Spinal cord (tissue), 10 donors: ENCODE data around the gene SLC39A8. TPM values are rescaled to one million over a fixed set of nuclear protein-coding genes. Genes with fewer than 3 reads are reported as not detected.

Experiments used
- DNase-seq, 6 donors: peaks; one replicate each; pipeline versions ENCODE4 v3.0.0 to v3.0.0-alpha.2; 2013 to 2015; ENCODE audit warnings: low spot score in 6 of 6, low read depth in 4 of 6
- H3K27ac ChIP-seq: one replicate; pipeline ENCODE4 v1.5.1; 2013; ENCODE audit warnings: low read depth, low read length, control low read depth
- H3K27me3 ChIP-seq: one replicate; pipeline ENCODE4 v1.6.1; 2013; ENCODE audit warnings: low read length; ENCODE audit not compliant: control insufficient read depth, insufficient read depth
- H3K36me3 ChIP-seq: one replicate; pipeline ENCODE4 v1.6.1; 2013; ENCODE audit warnings: low read length; ENCODE audit not compliant: control insufficient read depth, insufficient read depth
- H3K4me1 ChIP-seq: one replicate; pipeline ENCODE4 v1.6.1; 2013; ENCODE audit warnings: low read length; ENCODE audit not compliant: control insufficient read depth, insufficient read depth
- H3K4me3 ChIP-seq: one replicate; pipeline ENCODE4 v1.5.1; 2013; ENCODE audit warnings: low read depth, low read length, control low read depth
- H3K9me3 ChIP-seq: one replicate; pipeline ENCODE4 v1.6.1; 2013; ENCODE audit warnings: low read length; ENCODE audit not compliant: control insufficient read depth, insufficient read depth
- WGBS: methylation state at CpG from one replicate; pipeline ENCODE4 v1.1.5; 2013; ENCODE audit warnings: missing lambda C conversion rate; ENCODE audit not compliant: insufficient coverage; 5-methylcytosine and 5-hydroxymethylcytosine counted together
- polyA plus RNA-seq, 2 donors: library from polyadenylated mRNA; unstranded; fragments of 120-200 nt; gene quantifications; one replicate each; pipeline ENCODE4 v1.2.1, GENCODE V29; 2013; ENCODE audit not compliant: insufficient read length in 2 of 2
- small RNA-seq: library from RNA; depleted of rRNA; stranded (forward); fragments of <200 nt; gene quantifications from one replicate; pipeline ENCODE3, GENCODE V24; 2014; ENCODE audit warnings: low replicate concordance
- total RNA-seq, 2 donors: library from RNA; depleted of rRNA in 1 of 2; stranded (reverse); fragments of 120-200 nt in 1 of 2; fragments of >200 nt in 1 of 2; gene quantifications; one replicate each; pipeline versions ENCODE4 v1.2.3 to v1.2.4, GENCODE V29; 2013 to 2014
- donor health status: healthy.

Gene SLC39A8
- total and polyA plus RNA-seq, 4 donors, result 9.2 to 21.2 (median 14.3) TPM

GRCh38 chr4:102222838-102223409 is 122.4 kb downstream of the SLC39A8 start:
- H3K4me3 ChIP-seq, result no peak overlapping the region
- WGBS, result no CpG with 5 or more reads among the region's 1 CpG

GRCh38 chr4:102219129-102219528 is 126.2 kb downstream of the SLC39A8 start:
- Histone ChIP-seq H3K4me1 (no peaks in the 10 kb centered on the region), H3K4me3 (no peak overlapping the region), H3K36me3 (no peaks in the 10 kb centered on the region), H3K27ac (no peak overlapping the region), H3K9me3 (no peaks in the 10 kb centered on the region), H3K27me3 (no peaks in the 10 kb centered on the region)
- peak in 1 of 6 donors; percentile 58 for DNase-seq
- WGBS, result 33% methylated on average over 1 of the region's 4 CpGs

More at GRCh38 chr4:102222838-102223409, 122.4 kb downstream of the SLC39A8 start:
- H3K27ac ChIP-seq, result no peak overlapping the region
- H3K4me1 ChIP-seq, result no peaks in the 10 kb centered on the region
- no peaks in the 10 kb centered on the region for H3K9me3 ChIP-seq
- no peaks in the 10 kb centered on the region for H3K27me3 ChIP-seq
- no peak for DNase-seq
- H3K36me3 ChIP-seq, result no peaks in the 10 kb centered on the region

DNA sequence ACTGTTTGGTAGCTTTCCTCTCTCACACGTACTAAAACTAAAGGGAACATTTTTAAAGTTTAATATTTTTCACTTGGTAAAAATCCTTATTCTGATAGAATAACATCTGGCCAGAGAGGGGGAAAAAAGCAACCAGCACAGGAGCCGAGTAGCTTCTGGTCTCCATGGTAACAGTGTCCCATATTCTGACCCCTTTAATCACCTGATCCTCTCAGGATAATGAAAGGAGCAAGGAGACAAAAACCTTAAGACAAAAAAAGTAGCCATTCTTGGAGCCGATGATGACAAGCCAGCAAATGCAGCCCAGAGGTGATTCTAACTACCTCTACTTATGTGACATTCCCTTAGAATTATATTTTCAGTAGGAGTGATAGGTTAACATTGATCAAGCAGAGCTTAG is 126.6 kb downstream of the SLC39A8 start:
- Histone ChIP-seq H3K9me3 (no peaks in the 10 kb centered on the region), H3K27ac (no peak overlapping the region), H3K4me1 (no peaks in the 10 kb centered on the region), H3K36me3 (no peaks in the 10 kb centered on the region), H3K4me3 (no peak overlapping the region), H3K27me3 (no peaks in the 10 kb centered on the region)
- DNase-seq, result no peak
- WGBS, result no CpG with 5 or more reads among the region's 3 CpGs

- no peak overlapping the region for H3K4me3 ChIP-seq
- WGBS, result no CpG with 5 or more reads among the region's 1 CpG
- H3K9me3 ChIP-seq, result no peaks in the 10 kb centered on the region
- no peaks in the 10 kb centered on the region for H3K27me3 ChIP-seq
- no peak overlapping the region for H3K27ac ChIP-seq
- H3K4me1 ChIP-seq, result no peaks in the 10 kb centered on the region
- no peak for DNase-seq
- H3K36me3 ChIP-seq, result no peaks in the 10 kb centered on the region
Measured at GRCh38 chr4:102217775-102218355, 127.4 kb downstream of the SLC39A8 start.

DNA sequence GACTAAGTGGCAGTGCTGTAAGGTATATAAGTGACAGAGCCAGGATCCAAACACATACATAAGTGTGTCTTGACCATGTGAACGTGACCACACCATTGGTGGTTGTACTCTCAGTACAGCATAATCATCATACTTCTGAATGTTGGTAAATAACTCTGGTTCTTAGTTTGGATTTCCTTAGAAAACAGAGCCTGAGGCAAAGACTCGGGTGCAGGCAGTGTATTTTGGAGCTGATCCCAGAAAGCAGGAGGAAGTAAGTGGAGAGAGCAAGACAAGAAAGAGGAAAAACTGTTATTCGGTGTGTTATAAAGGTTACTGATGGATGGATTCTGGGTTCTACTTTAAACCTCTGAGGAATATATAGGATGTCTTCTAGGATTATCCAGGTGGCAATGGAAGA is 127.9 kb downstream of the SLC39A8 start:
- Histone ChIP-seq H3K4me1 (no peaks in the 10 kb centered on the region), H3K36me3 (no peaks in the 10 kb centered on the region), H3K27ac (no peak overlapping the region), H3K4me3 (no peak overlapping the region), H3K27me3 (no peaks in the 10 kb centered on the region), H3K9me3 (no peaks in the 10 kb centered on the region)
- DNase-seq, result peak in 2 of 6 donors; percentile 18 to 39
- WGBS, result 0% methylated on average over 1 of the region's 3 CpGs

DNA sequence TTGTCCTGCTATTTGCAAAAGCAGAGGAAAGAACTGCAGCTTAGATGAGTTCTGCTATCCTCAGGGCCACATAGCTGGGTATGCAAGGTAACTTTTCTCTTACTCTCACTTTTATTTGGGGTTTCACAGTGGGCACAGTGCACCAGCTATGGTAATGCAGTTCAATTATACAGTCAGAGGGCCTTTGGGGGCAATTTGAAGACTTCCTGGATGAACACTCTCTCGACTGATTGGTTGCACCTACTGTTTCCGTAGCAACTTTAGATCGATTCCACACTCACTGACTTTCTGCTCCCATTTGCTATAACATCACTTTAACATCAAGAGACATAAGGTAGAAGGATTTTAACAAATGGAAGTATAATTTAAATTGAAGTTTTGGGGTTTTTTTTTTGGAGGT is 128.6 kb downstream of the SLC39A8 start:
- Histone ChIP-seq H3K4me3 (no peak overlapping the region), H3K9me3 (no peaks in the 10 kb centered on the region), H3K36me3 (no peaks in the 10 kb centered on the region), H3K27me3 (no peaks in the 10 kb centered on the region), H3K4me1 (no peaks in the 10 kb centered on the region), H3K27ac (no peak overlapping the region)
- WGBS, result no CpG with 5 or more reads among the region's 3 CpGs
- DNase-seq, result peak in 5 of 6 donors; percentile 18 to 90 (median 26)

DNA sequence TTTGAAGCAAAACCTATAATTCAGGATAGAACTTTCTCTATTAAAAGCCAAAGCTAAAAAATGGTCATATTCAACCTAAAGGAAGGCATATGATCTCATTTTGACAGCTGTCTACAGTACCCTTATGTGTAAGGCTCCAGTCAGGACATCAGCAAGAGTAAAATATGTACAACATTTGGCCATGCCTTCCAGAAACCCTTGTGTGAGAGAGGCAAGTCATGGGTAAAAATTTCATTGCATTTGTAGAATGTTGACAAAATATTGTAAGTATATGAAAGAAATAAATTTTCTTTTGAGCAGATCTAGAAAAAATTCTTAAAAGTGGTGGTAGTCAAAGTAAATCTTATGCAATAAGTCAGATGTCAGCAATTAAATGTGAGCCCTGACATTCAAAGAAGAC is 132.3 kb downstream of the SLC39A8 start:
- H3K4me3 ChIP-seq, result no peak overlapping the region
- no peaks in the 10 kb centered on the region for H3K9me3 ChIP-seq
- no peak overlapping the region for H3K27ac ChIP-seq
- no peak for DNase-seq
- H3K27me3 ChIP-seq, result no peaks in the 10 kb centered on the region
- no peaks in the 10 kb centered on the region for H3K4me1 ChIP-seq
- no peaks in the 10 kb centered on the region for H3K36me3 ChIP-seq

Small RNA genes within 50 kb of the gene (small RNA-seq; reads per million reads assigned to genes)
- gene RN7SL728P, result not detected

Other genes starting within 250 kb of the SLC39A8 start
- 10 to 100 TPM; 19.1 to 19.2 TPM for gene NFKB1, start 155.9 kb upstream of the SLC39A8 start, total RNA-seq
- gene NFKB1, start 155.9 kb upstream of the SLC39A8 start, polyA plus RNA-seq, result 10 to 100 TPM; 12.5 to 13.2 TPM